Measurements from ENCODE around the gene FANCF.
"Not testable (repeated sequence)": the region's sequence is repeated elsewhere in the genome, so short reads cannot be mapped to it uniquely, and the experiment has no call there.

FANCF gene

DNA sequence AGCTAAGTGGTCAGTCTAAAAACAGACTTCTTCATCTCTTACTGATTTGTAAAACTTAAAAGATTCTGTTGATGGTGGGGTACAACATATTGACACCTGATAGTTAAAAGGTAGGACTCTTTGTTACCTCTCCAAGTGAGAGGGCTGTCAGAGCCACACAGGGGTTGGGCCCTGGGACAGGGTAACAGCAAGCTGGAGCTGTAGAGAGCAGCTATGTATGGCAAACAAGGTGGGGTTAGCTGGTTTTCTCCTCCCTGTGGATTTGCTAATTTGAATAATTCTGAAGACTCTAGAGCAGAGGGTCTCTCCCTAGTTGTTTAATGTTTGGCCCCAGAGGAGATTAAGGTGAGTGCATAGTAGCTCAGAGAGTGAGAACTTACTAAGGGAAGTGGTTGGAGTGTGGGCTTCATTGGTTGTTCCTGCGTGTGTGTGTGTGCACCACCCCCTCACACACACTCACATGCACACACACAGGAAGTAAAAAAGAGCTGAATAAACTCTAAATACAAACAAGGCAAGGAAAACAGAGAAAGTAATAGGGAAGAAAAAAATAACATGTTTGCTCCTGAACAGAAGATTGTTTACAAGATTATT is 31.6 kb upstream of the FANCF start:
- Histone ChIP-seq H3K27ac (ENCODE audit: low read depth, low read length) (no peak overlapping the region), H3K4me3 (ENCODE audit: low read depth in 1 of 2, low read length in 2 of 2) (no peak overlapping the region), H3K27me3 (ENCODE audit: control insufficient read depth in 1 of 2, insufficient read depth in 2 of 2, low read length in 2 of 2) (no peaks in the 10 kb centered on the region), H3K4me1 (ENCODE audit: control insufficient read depth in 1 of 2, insufficient read depth in 2 of 2, low read length in 2 of 2) (no peaks in the 10 kb centered on the region), H3K9ac (ENCODE audit: low read depth in 1 of 2, low read length in 2 of 2) (no peak overlapping the region), H3K9me3 (ENCODE audit: control insufficient read depth in 1 of 2, low read length in 2 of 2) (no peaks in the 10 kb centered on the region), H3K36me3 (ENCODE audit: control insufficient read depth in 1 of 2, insufficient read depth in 2 of 2, low read length in 2 of 2) (no peaks in the 10 kb centered on the region)

DNA sequence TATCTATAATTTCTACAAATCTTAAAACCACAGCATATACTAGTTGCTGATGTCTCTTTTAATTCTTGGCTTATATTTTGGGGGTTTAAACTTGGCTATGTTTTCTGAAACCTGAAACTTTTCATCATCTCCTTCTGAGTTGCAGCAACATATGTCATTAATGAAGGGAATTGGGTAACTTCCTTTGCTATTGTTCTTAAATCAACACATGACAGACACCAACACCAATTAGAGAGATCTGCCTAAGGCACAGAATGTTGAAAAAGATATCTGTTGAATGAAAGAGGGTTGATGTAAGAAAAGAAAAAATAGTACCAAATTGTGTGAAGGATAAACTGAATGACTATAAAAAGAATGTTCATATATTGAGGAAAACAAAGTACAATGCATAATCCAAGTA is 30.5 kb upstream of the FANCF start:
- Histone ChIP-seq H3K36me3 (ENCODE audit: control insufficient read depth in 1 of 2, insufficient read depth in 2 of 2, low read length in 2 of 2) (no peaks in the 10 kb centered on the region), H3K4me1 (ENCODE audit: control insufficient read depth in 1 of 2, insufficient read depth in 2 of 2, low read length in 2 of 2) (no peaks in the 10 kb centered on the region)

DNA sequence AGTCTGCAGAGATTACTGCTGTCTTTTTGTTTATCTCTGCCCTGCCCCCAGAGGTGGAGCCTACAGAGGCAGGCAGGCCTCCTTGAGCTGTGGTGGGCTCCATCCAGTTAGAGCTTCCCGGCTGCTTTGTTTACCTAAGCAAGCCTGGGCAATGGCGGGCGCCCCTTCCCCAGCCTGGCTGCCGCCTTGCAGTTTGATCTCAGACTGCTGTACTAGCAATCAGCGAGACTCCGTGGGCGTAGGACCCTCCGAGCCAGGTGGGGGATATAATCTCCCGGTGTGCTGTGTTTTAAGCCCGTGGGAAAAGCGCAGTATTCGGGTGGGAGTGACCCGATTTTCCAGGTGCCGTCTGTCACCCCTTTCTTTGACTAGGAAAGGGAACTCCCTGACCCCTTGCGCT is 26.7 kb upstream of the FANCF start:
- not testable (repeated sequence) for H3K27me3 ChIP-seq (ENCODE audit: control insufficient read depth in 1 of 2, insufficient read depth in 2 of 2, low read length in 2 of 2); H3K9ac ChIP-seq (ENCODE audit: low read depth in 1 of 2, low read length in 2 of 2); H3K4me1 ChIP-seq (ENCODE audit: control insufficient read depth in 1 of 2, insufficient read depth in 2 of 2, low read length in 2 of 2); H3K9me3 ChIP-seq (ENCODE audit: control insufficient read depth in 1 of 2, low read length in 2 of 2); H3K27ac ChIP-seq (ENCODE audit: low read depth, low read length); H3K4me3 ChIP-seq (ENCODE audit: low read depth in 1 of 2, low read length in 2 of 2); H3K36me3 ChIP-seq (ENCODE audit: control insufficient read depth in 1 of 2, insufficient read depth in 2 of 2, low read length in 2 of 2)

More for the DNA sequence above, 30.5 kb upstream of the FANCF start:
- H3K9ac ChIP-seq (ENCODE audit: low read depth in 1 of 2, low read length in 2 of 2) = no peak overlapping the region
- no peaks in the 10 kb centered on the region for H3K9me3 ChIP-seq (ENCODE audit: control insufficient read depth in 1 of 2, low read length in 2 of 2)
- H3K27ac ChIP-seq (ENCODE audit: low read depth, low read length) = no peak overlapping the region
- H3K27me3 ChIP-seq (ENCODE audit: control insufficient read depth in 1 of 2, insufficient read depth in 2 of 2, low read length in 2 of 2) = no peaks in the 10 kb centered on the region
- H3K4me3 ChIP-seq (ENCODE audit: low read depth in 1 of 2, low read length in 2 of 2) = no peak overlapping the region

DNA sequence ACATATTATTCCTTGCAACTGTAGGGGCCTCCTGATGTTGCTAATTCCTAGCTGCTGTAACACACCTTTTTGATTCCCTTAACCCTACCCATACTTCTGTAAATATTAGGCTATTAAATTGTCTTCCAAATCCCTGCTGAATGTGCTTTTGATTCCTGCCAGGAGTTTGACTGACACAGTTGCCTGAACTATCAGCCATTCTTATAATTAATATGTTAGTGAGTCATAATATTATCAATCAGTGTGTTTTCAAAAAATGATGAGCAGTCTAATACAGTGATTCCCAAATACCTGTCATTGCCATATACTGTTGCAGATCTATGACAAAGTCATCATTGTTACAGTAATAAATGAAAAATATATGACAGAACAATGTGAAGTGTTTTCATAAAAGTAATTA is 15.9 kb upstream of the FANCF start:
- H3K9me3 ChIP-seq (ENCODE audit: control insufficient read depth in 1 of 2, low read length in 2 of 2) = no peaks in the 10 kb centered on the region
- no peaks in the 10 kb centered on the region for H3K4me1 ChIP-seq (ENCODE audit: control insufficient read depth in 1 of 2, insufficient read depth in 2 of 2, low read length in 2 of 2)
- no peak overlapping the region for H3K9ac ChIP-seq (ENCODE audit: low read depth in 1 of 2, low read length in 2 of 2)
- H3K27ac ChIP-seq (ENCODE audit: low read depth, low read length) = no peak overlapping the region
- H3K27me3 ChIP-seq (ENCODE audit: control insufficient read depth in 1 of 2, insufficient read depth in 2 of 2, low read length in 2 of 2) = no peaks in the 10 kb centered on the region
- no peak overlapping the region for H3K4me3 ChIP-seq (ENCODE audit: low read depth in 1 of 2, low read length in 2 of 2)
- H3K36me3 ChIP-seq (ENCODE audit: control insufficient read depth in 1 of 2, insufficient read depth in 2 of 2, low read length in 2 of 2) = no peaks in the 10 kb centered on the region

DNA sequence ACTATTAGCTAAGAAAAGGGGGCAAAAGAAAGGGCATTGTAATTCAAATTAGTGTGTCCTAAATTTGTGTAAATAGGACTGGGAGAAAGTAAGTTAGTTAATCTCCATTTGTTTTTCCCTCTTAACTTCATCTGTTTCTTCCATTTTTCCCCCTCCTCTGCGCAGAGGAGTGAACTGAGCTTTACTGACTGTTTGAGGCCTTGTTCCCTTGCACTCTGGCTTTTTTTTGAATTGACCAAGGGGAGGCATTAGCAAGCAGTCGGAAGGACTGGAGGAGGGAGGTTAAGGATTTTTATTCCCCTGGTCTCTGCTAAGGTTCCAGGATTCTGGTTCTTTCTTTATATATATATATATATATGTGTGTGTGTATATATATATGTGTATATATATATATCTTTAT is 15.2 kb upstream of the FANCF start:
- Histone ChIP-seq H3K36me3 (ENCODE audit: control insufficient read depth in 1 of 2, insufficient read depth in 2 of 2, low read length in 2 of 2) (no peaks in the 10 kb centered on the region), H3K9me3 (ENCODE audit: control insufficient read depth in 1 of 2, low read length in 2 of 2) (no peaks in the 10 kb centered on the region), H3K27ac (ENCODE audit: low read depth, low read length) (no peak overlapping the region), H3K9ac (ENCODE audit: low read depth in 1 of 2, low read length in 2 of 2) (no peak overlapping the region), H3K27me3 (ENCODE audit: control insufficient read depth in 1 of 2, insufficient read depth in 2 of 2, low read length in 2 of 2) (no peaks in the 10 kb centered on the region), H3K4me1 (ENCODE audit: control insufficient read depth in 1 of 2, insufficient read depth in 2 of 2, low read length in 2 of 2) (no peaks in the 10 kb centered on the region), H3K4me3 (ENCODE audit: low read depth in 1 of 2, low read length in 2 of 2) (no peak overlapping the region)

DNA sequence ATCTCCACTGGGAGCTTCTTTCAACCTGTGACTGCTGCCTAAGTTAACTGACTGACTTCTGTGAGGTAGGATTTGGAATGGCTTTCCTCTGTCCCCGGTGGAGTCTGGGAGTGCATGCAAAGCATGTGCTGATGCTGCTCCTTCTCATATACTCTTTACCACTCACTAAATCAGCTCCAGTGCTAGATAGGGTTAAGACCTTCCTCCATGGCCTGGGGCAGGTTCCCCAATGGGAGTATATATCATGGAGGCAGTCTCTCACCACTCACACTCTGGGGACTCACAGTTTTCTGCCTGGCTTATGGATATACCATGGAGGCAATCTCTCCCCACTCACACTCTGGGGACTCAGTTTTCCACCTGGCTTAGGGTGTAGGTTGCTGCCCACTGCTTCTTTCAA is 10.1 kb upstream of the FANCF start:
- no peak overlapping the region for H3K27ac ChIP-seq (ENCODE audit: low read depth, low read length)
- no peak overlapping the region for H3K9ac ChIP-seq (ENCODE audit: low read depth in 1 of 2, low read length in 2 of 2)

DNA sequence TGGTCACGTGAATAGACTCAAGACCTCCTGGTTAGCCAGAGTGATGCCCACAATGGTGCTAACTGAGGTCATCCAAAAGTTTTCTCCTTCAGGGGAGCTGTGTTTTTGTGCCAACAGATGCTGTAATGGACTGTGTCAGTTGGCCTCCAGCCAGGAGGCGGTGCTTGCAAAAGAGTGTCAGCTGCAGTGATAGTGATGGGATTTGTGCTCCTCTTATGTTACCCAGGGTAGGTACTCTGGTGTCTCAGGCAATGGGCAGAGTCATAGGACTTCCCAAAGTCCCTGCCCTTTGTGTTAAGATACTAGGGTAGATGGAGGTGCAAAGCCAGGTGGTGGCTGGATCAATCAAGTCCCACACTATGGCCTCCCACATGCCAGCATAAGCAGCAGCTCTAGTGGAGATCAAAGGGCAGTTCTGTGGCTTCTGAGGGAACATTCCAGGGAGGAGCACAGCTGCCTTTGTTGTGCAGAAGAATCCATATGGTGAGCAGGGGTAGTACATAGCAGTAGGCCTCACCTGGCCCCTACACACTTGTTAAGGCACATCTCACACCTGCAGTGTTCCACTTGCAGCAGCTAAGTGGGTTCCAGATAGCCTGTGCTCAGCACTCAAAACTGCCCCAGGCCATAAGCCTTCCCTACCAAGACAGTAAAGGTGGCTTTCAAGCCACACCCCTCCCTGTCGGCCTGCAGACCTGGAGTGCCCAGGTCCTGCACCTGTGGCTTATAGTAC is 9.4 kb upstream of the FANCF start:
- no peaks in the 10 kb centered on the region for H3K36me3 ChIP-seq (ENCODE audit: control insufficient read depth in 1 of 2, insufficient read depth in 2 of 2, low read length in 2 of 2)
- no peak overlapping the region for H3K9ac ChIP-seq (ENCODE audit: low read depth in 1 of 2, low read length in 2 of 2)
- peaks cover 7 to 16% of the 10 kb centered on the region in 2 donors for H3K4me1 ChIP-seq (ENCODE audit: control insufficient read depth in 1 of 2, insufficient read depth in 2 of 2, low read length in 2 of 2)
- no peaks in the 10 kb centered on the region for H3K27me3 ChIP-seq (ENCODE audit: control insufficient read depth in 1 of 2, insufficient read depth in 2 of 2, low read length in 2 of 2)
- H3K4me3 ChIP-seq (ENCODE audit: low read depth in 1 of 2, low read length in 2 of 2) = no peak overlapping the region
- H3K9me3 ChIP-seq (ENCODE audit: control insufficient read depth in 1 of 2, low read length in 2 of 2) = no peaks in the 10 kb centered on the region
- no peak overlapping the region for H3K27ac ChIP-seq (ENCODE audit: low read depth, low read length)

More for the DNA sequence above, 10.1 kb upstream of the FANCF start:
- H3K4me1 ChIP-seq (ENCODE audit: control insufficient read depth in 1 of 2, insufficient read depth in 2 of 2, low read length in 2 of 2) = peaks cover 7 to 16% of the 10 kb centered on the region in 2 donors
- H3K36me3 ChIP-seq (ENCODE audit: control insufficient read depth in 1 of 2, insufficient read depth in 2 of 2, low read length in 2 of 2) = no peaks in the 10 kb centered on the region
- no peak overlapping the region for H3K4me3 ChIP-seq (ENCODE audit: low read depth in 1 of 2, low read length in 2 of 2)
- no peaks in the 10 kb centered on the region for H3K9me3 ChIP-seq (ENCODE audit: control insufficient read depth in 1 of 2, low read length in 2 of 2)
- no peaks in the 10 kb centered on the region for H3K27me3 ChIP-seq (ENCODE audit: control insufficient read depth in 1 of 2, insufficient read depth in 2 of 2, low read length in 2 of 2)

DNA sequence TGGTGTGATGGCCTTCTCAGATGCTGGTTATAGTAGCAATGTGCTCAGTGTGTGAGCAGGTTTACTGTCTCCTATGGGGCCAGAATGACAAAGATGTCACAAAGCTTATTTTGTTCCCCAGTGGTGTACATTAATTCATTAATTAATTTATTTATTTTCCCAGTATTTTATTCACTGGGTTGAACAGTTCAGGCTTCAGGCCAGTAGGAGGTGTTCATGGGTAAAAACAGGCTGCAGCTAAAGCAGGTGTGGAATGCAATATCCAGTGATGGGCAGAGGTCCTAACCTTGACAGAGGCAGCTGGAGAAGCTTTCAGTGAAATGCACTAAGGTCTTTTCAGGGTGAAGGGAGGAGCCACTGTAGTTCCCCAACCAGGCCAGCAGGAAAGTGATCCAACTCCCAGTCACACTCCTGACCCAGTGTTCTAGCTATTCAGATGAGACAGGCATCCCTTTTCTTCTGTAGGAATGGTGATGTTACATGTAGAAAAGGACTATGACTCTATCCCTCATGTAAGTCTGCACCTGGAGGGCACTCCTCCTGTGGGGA is 7.8 kb upstream of the FANCF start:
- H3K4me3 ChIP-seq (ENCODE audit: low read depth in 1 of 2, low read length in 2 of 2) = no peak overlapping the region
- H3K4me1 ChIP-seq (ENCODE audit: control insufficient read depth in 1 of 2, insufficient read depth in 2 of 2, low read length in 2 of 2) = peaks cover 7 to 16% of the 10 kb centered on the region in 2 donors
- H3K9me3 ChIP-seq (ENCODE audit: control insufficient read depth in 1 of 2, low read length in 2 of 2) = no peaks in the 10 kb centered on the region
- no peaks in the 10 kb centered on the region for H3K36me3 ChIP-seq (ENCODE audit: control insufficient read depth in 1 of 2, insufficient read depth in 2 of 2, low read length in 2 of 2)
- H3K27ac ChIP-seq (ENCODE audit: low read depth, low read length) = no peak overlapping the region
- no peaks in the 10 kb centered on the region for H3K27me3 ChIP-seq (ENCODE audit: control insufficient read depth in 1 of 2, insufficient read depth in 2 of 2, low read length in 2 of 2)
- no peak overlapping the region for H3K9ac ChIP-seq (ENCODE audit: low read depth in 1 of 2, low read length in 2 of 2)

DNA sequence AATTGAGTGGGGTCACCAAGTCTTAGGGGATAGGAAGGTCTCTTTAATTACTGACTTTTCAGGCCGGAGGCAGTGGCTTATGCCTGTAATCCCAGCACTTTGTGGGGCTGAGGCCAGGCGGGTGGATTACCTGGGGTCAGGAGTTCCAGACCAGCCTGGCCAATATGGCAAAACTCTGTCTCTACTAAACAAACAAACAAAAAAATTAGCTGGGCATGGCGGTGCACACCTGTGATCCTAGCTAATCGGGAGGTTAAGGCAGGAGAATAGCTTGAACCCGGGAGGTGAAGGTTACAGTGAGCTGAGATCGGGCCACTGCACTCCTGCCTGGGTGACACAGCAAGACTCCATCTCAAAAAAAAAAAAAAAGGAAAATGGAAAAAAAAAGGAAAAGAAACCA is 1.8 kb upstream of the FANCF start:
- Histone ChIP-seq H3K27ac (ENCODE audit: low read depth, low read length) (no peak overlapping the region), H3K36me3 (ENCODE audit: control insufficient read depth in 1 of 2, insufficient read depth in 2 of 2, low read length in 2 of 2) (no peaks in the 10 kb centered on the region), H3K27me3 (ENCODE audit: control insufficient read depth in 1 of 2, insufficient read depth in 2 of 2, low read length in 2 of 2) (no peaks in the 10 kb centered on the region), H3K4me3 (ENCODE audit: low read depth in 1 of 2, low read length in 2 of 2) (no peak overlapping the region), H3K9me3 (ENCODE audit: control insufficient read depth in 1 of 2, low read length in 2 of 2) (no peaks in the 10 kb centered on the region), H3K4me1 (ENCODE audit: control insufficient read depth in 1 of 2, insufficient read depth in 2 of 2, low read length in 2 of 2) (peaks cover 11 to 22% of the 10 kb centered on the region in 2 donors), H3K9ac (ENCODE audit: low read depth in 1 of 2, low read length in 2 of 2) (no peak overlapping the region)

DNA sequence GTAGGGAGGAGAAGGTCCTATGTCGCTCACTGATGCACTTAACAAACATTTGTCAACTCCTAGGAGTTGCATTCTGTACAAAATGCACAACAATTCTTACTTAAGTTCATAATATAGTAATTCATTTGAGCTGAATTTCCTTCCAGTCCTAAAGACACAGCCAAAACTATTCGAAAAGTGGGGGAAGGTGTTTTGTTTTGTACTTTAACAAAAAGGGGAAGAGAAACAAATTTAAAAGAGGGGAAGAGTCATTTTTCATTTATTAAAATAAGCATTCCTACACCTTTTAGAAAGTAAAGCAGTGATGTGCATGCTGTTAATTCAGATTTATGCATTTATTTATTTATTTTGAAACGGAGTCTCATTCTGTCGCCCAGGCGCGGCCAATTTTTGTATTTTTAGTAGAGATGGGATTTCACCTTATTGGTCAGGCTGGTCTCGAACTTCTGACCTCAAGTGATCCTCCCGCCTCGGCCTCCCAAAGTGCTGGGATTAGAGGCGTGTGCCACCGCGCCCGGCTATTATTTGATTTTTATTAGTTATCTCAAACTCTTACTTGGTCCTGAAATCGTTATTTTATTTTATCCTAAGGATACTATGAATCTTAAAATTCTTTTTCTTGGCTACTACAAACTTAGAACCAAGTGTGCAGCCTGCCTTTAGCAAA is 1.1 kb upstream of the FANCF start:
- Histone ChIP-seq H3K4me1 (ENCODE audit: control insufficient read depth in 1 of 2, insufficient read depth in 2 of 2, low read length in 2 of 2) (peaks cover 11 to 22% of the 10 kb centered on the region in 2 donors), H3K27me3 (ENCODE audit: control insufficient read depth in 1 of 2, insufficient read depth in 2 of 2, low read length in 2 of 2) (no peaks in the 10 kb centered on the region), H3K27ac (ENCODE audit: low read depth, low read length) (no peak overlapping the region), H3K9me3 (ENCODE audit: control insufficient read depth in 1 of 2, low read length in 2 of 2) (no peaks in the 10 kb centered on the region), H3K4me3 (ENCODE audit: low read depth in 1 of 2, low read length in 2 of 2) (peak overlapping the region; percentile 93), H3K36me3 (ENCODE audit: control insufficient read depth in 1 of 2, insufficient read depth in 2 of 2, low read length in 2 of 2) (no peaks in the 10 kb centered on the region), H3K9ac (ENCODE audit: low read depth in 1 of 2, low read length in 2 of 2) (no peak overlapping the region)

Measured in duodenal mucosa (tissue), 2 donors.